ENCODE measurements around the gene RASAL2.

DNA sequence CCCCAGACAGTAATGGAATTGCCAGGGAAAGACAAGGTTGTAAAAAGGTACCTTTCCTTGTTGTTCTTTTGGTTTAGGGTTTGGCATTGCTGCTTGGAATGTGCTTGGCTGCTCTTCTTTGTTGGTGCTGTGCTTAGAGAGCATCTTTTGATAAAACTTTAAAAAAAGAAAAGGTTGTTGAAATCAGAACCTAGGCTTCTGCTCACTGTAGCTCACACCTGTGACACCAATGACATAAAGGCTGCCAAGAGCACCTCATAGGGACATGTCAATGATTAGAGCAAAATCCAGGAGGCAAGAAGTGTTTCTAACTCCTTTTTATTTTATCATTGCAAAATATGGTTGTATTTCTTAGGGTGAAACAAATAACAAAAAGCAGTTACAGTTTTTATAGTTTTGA is 373.9 kb downstream of the RASAL2 start:
- TF ChIP-seq POLR2AphosphoS5 (IDR thresholded peaks at IDR 0.05; ENCODE audit: low read depth, low read length) = no peak
- no peak for TF ChIP-seq TAF1 (IDR thresholded peaks at IDR 0.05; ENCODE audit: borderline replicate concordance, low read depth, low read length)

All from GM12892 (cell line).